Prostate gland (tissue), 2 donors: ENCODE results near the gene SLC25A33.

Experiments
- CTCF ChIP-seq, 4 experiments: fragments of 200-600 bp in 2 of 4; fragments of 450-650 bp in 2 of 4; sonication (generic) in 2 of 4; IDR thresholded peaks; 1 replicate in 3 of 4; 2 replicates in 1 of 4; pipeline ENCODE4 v1.5.1; 2016 to 2019; ENCODE audit warnings: antibody characterized with exemption in 4 of 4, mild to moderate bottlenecking in 2 of 4, moderate library complexity in 2 of 4
- POLR2A ChIP-seq: fragments of 450-650 bp; IDR thresholded peaks from one replicate; pipeline ENCODE4 v1.6.1; 2016; ENCODE audit warnings: antibody characterized with exemption, mild to moderate bottlenecking
- POLR2AphosphoS5 ChIP-seq: sonication (generic); formaldehyde crosslinking; IDR thresholded peaks from one replicate; pipeline ENCODE4 v1.6.1; 2017; ENCODE audit warnings: antibody characterized with exemption

- TF ChIP-seq CTCF (IDR thresholded peaks at IDR 0.05) (no peak), POLR2A (no peak), POLR2AphosphoS5 (no peak)
Measured at GRCh38 chr1:9555942-9556341, 16.7 kb downstream of the SLC25A33 start.
